Neural cell (in vitro differentiated cells): ENCODE results near the gene FMO2. TPM values are rescaled to one million over a fixed set of nuclear protein-coding genes. Genes with fewer than 3 reads are reported as not detected.

Experiments
- H2AFZ ChIP-seq: fragments of 200-600, 300-800 bp; sonication (generic), shearing (Covaris generic); 2 replicates; pipeline ENCODE4 v1.6.0; 2014; ENCODE audit warnings: low read depth, mild to moderate bottlenecking, antibody characterized with exemption, low read length, moderate library complexity
- H3F3A ChIP-seq: fragments of 200-600 bp; shearing (Covaris generic); 2 replicates; pipeline ENCODE4 v1.6.1; 2016; ENCODE audit warnings: mild to moderate bottlenecking, moderate library complexity, mixed read lengths, antibody characterized with exemption, low read length; ENCODE audit not compliant: insufficient read depth, poor library complexity, severe bottlenecking
- H3K27ac ChIP-seq: fragments of 200-600, 300-800 bp; sonication (generic), shearing (Covaris generic); 2 replicates; pipeline ENCODE4 v1.5.1; 2014; ENCODE audit warnings: mild to moderate bottlenecking, low read length, moderate library complexity
- H3K27me3 ChIP-seq: fragments of 300-800, 200-600 bp; sonication (generic), shearing (Covaris generic); 2 replicates; pipeline ENCODE4 v1.6.0; 2014; ENCODE audit warnings: mild to moderate bottlenecking, low read depth, low read length, moderate library complexity; ENCODE audit not compliant: insufficient read depth
- H3K36me3 ChIP-seq: fragments of 300-800, 200-600 bp; sonication (generic), shearing (Covaris generic); 2 replicates; pipeline ENCODE4 v1.5.1; 2014; ENCODE audit warnings: mild to moderate bottlenecking, antibody characterized with exemption, low read length, moderate library complexity; ENCODE audit not compliant: insufficient read depth
- H3K4me2 ChIP-seq: fragments of 300-800, 200-600 bp; sonication (generic), shearing (Covaris generic); 2 replicates; pipeline ENCODE4 v1.6.0; 2014; ENCODE audit warnings: mild to moderate bottlenecking, low read length
- H3K4me3 ChIP-seq: fragments of 300-800, 200-600 bp; sonication (generic), shearing (Covaris generic); 2 replicates; pipeline ENCODE4 v1.5.1; 2014; ENCODE audit warnings: mild to moderate bottlenecking, low read length, moderate library complexity
- H3K79me2 ChIP-seq: fragments of 200-600 bp; shearing (Covaris generic); replicated peaks from 2 replicates; pipeline ENCODE4 v1.6.0; 2014; ENCODE audit warnings: mild to moderate bottlenecking, low read length, moderate library complexity; ENCODE audit not compliant: insufficient read depth
- H3K9ac ChIP-seq: fragments of 300-800, 200-600 bp; sonication (generic), shearing (Covaris generic); 2 replicates; pipeline ENCODE4 v1.6.1; 2016; ENCODE audit warnings: mild to moderate bottlenecking, low read length, mixed read lengths
- H3K9me2 ChIP-seq: fragments of 200-600 bp; shearing (Covaris generic); 2 replicates; pipeline ENCODE4 v1.6.1; 2016; ENCODE audit warnings: mild to moderate bottlenecking, low read length, mixed read lengths; ENCODE audit not compliant: insufficient read depth
- H3K9me3 ChIP-seq: fragments of 200-600, 300-800 bp; sonication (generic), shearing (Covaris generic); 2 replicates; pipeline ENCODE4 v1.6.1; 2016; ENCODE audit warnings: mild to moderate bottlenecking, mixed run types, low read length, moderate library complexity, mixed read lengths
- H4K20me1 ChIP-seq: fragments of 200-600 bp; shearing (Covaris generic); 2 replicates; pipeline ENCODE4 v1.6.1; 2016; ENCODE audit warnings: mild to moderate bottlenecking, mixed run types; ENCODE audit not compliant: insufficient read depth
- CTCF ChIP-seq: fragments of 450-650 bp; IDR thresholded peaks from 2 replicates; pipeline ENCODE4 v1.5.1; 2014; ENCODE audit warnings: antibody characterized with exemption, mild to moderate bottlenecking, moderate library complexity; ENCODE audit not compliant: poor library complexity, severe bottlenecking
- EP300 ChIP-seq: fragments of 450-650 bp; conservative IDR thresholded peaks from 2 replicates; pipeline ENCODE4 v1.6.1; 2014; ENCODE audit warnings: antibody characterized with exemption, mild to moderate bottlenecking, moderate library complexity; ENCODE audit not compliant: poor library complexity, severe bottlenecking
- EZH2 ChIP-seq: fragments of 200-600, 300-800 bp; shearing (Covaris generic), sonication (generic); IDR thresholded peaks from 2 replicates; pipeline ENCODE4 v1.6.1; 2014; ENCODE audit warnings: antibody characterized with exemption, low read length, borderline replicate concordance, mild to moderate bottlenecking; ENCODE audit not compliant: insufficient read depth, poor library complexity, severe bottlenecking
- MXI1 ChIP-seq: fragments of 450-650 bp; conservative IDR thresholded peaks from 2 replicates; pipeline ENCODE4 v1.6.1; 2014; ENCODE audit warnings: antibody characterized with exemption, mild to moderate bottlenecking; ENCODE audit not compliant: poor library complexity, severe bottlenecking
- POLR2AphosphoS5 ChIP-seq: IDR thresholded peaks from 2 replicates; pipeline ENCODE4 v1.6.1; 2012
- RAD21 ChIP-seq: fragments of 450-650 bp; conservative IDR thresholded peaks from 2 replicates; pipeline ENCODE4 v1.6.1; 2014; ENCODE audit warnings: antibody characterized with exemption, mild to moderate bottlenecking, moderate library complexity
- REST ChIP-seq: IDR thresholded peaks from 2 replicates; pipeline ENCODE4 v1.6.1; 2012; ENCODE audit warnings: borderline replicate concordance
- SMC3 ChIP-seq: fragments of 450-650 bp; conservative IDR thresholded peaks from 2 replicates; pipeline ENCODE4 v1.6.1; 2014; ENCODE audit warnings: antibody characterized with exemption, mild to moderate bottlenecking, moderate library complexity; ENCODE audit not compliant: poor library complexity
- TAF1 ChIP-seq: IDR thresholded peaks from 2 replicates; pipeline ENCODE4 v1.6.1; 2012; ENCODE audit warnings: low read depth
- polyA plus RNA-seq: library from polyadenylated mRNA; depleted of rRNA; stranded (reverse); fragments of >200 nt; gene quantifications from 2 replicates; pipeline ENCODE4 v1.2.3, GENCODE V29; 2014

Gene FMO2
- polyA plus RNA-seq, 1 donor from 2014 or later: not detected

GRCh38 chr1:171177261-171177660 is 7.8 kb upstream of the FMO2 start:
- no peaks in the 10 kb centered on the region for H3K9me3 ChIP-seq
- H4K20me1 ChIP-seq: no peaks in the 10 kb centered on the region
- H3K27ac ChIP-seq: no peak overlapping the region
- H3K4me2 ChIP-seq: no peak overlapping the region
- H3K36me3 ChIP-seq: no peaks in the 10 kb centered on the region
- H3K79me2 ChIP-seq: no peaks in the 10 kb centered on the region
- no peaks in the 10 kb centered on the region for H3K9me2 ChIP-seq
- no peak overlapping the region for H3K9ac ChIP-seq
- H2AFZ ChIP-seq: no peak overlapping the region
- H3K27me3 ChIP-seq: no peaks in the 10 kb centered on the region
- no peaks in the 10 kb centered on the region for H3F3A ChIP-seq
- no peak for TF ChIP-seq REST
- no peak for TF ChIP-seq TAF1
- no peak for TF ChIP-seq POLR2AphosphoS5
- H3K4me3 ChIP-seq: no peak overlapping the region

- Histone ChIP-seq H3K27ac (no peak overlapping the region), H4K20me1 (no peaks in the 10 kb centered on the region), H2AFZ (no peak overlapping the region), H3K9me2 (no peaks in the 10 kb centered on the region), H3K4me3 (no peak overlapping the region), H3K27me3 (no peaks in the 10 kb centered on the region), H3K36me3 (no peaks in the 10 kb centered on the region), H3F3A (no peaks in the 10 kb centered on the region), H3K4me2 (no peak overlapping the region), H3K9me3 (no peaks in the 10 kb centered on the region), H3K79me2 (no peaks in the 10 kb centered on the region), H3K9ac (no peak overlapping the region)
- no peak for TF ChIP-seq REST
- TF ChIP-seq CTCF: no peak
- TF ChIP-seq EZH2: no peak
- no peak for TF ChIP-seq RAD21
- TF ChIP-seq SMC3: no peak
- TF ChIP-seq MXI1: no peak
- no peak for TF ChIP-seq POLR2AphosphoS5
- no peak for TF ChIP-seq TAF1
- TF ChIP-seq EP300: no peak
Measured at GRCh38 chr1:171179318-171180227, 5.5 kb upstream of the FMO2 start.
